ENCODE data around the gene DDX49. TPM values are rescaled to one million over a fixed set of nuclear protein-coding genes. Genes with fewer than 3 reads are reported as not detected.
A peak's percentile ranks its signal among the peaks of the same experiment; 100 is the strongest.

Gene DDX49
- total RNA-seq, 1 experiment from 2014 or later, result 51.9 TPM

DNA sequence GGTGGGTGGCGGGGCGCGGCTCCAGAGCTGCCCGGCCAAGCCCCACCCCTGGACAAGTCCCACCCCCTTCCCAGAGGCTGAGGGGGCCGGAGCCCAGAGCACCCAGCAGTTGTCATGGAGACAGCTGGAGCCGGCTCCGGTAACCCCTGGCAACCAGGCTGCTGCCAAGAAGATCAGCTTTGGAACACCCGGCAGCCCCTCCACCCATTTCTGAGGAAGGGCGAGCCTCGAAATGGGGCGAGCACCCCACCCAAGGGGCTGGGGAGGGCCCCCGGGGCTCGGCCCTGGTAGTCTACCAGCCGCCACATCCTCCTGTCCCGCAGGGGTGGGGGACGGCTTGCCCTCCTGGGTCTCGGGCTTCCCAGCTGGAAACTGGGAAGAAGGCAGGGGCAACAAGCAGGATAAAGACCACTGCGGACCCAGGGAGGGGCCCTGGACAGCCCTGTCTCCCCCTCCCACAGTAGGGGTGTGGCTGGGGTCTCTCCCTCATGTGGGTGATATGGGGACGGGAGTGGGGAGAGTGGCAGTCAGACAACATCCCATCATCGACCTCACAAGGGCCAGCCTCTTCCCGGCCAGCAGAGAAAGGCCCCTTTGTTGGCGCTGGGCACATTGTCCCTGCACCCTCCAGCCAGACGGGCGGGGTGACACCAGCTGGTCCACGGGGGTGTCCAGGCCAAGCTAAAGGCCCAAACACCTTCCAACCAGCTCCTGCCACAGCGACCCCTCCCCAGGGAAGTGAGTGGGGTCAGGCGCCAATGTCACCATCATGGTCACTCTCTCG lies 25.1 kb upstream of the DDX49 start:
- ATAC-seq, result no peak
- Histone ChIP-seq H3K27me3 (ENCODE audit: insufficient read depth, low read length) (no peaks in the 10 kb centered on the region), H3K36me3 (ENCODE audit: control insufficient read depth in 1 of 2, insufficient read depth in 2 of 2, low read length in 2 of 2) (no peaks in the 10 kb centered on the region), H3K9ac (ENCODE audit: low read length) (no peak overlapping the region), H4K20me1 (ENCODE audit: insufficient read depth) (no peaks in the 10 kb centered on the region), H3K9me3 (ENCODE audit: control insufficient read depth in 1 of 2, insufficient read depth in 1 of 2, low read depth in 1 of 2, low read length in 2 of 2) (no peaks in the 10 kb centered on the region), H3K27ac (ENCODE audit: low read depth, low read length) (no peak overlapping the region), H3K9me2 (ENCODE audit: insufficient read depth) (no peaks in the 10 kb centered on the region), H3K4me3 (replicated peaks in 1 of 2; ENCODE audit: low read depth in 1 of 2, low read length in 2 of 2) (peak overlapping the region in 1 of 2 experiments; percentile 56; a peak in 3 of 4 replicates), H2AFZ (ENCODE audit: low read depth, low read length, poor library complexity, severe bottlenecking) (no peak overlapping the region), H3K4me2 (ENCODE audit: low read length) (peak overlapping the region; percentile 74), H3K4me1 (ENCODE audit: control insufficient read depth in 1 of 2, insufficient read depth in 2 of 2, low read length in 2 of 2) (peaks cover 0 to 4% of the 10 kb centered on the region in 2 experiments; a peak in 2 of 4 replicates), H3K79me2 (ENCODE audit: insufficient read depth, low read length) (no peaks in the 10 kb centered on the region)
- intact Hi-C loops (cut with micrococcal nuclease), result loop anchor here (1.0 kb wide), 1 partner anchor 92 kb away; no protein-coding TSS in a partner anchor
- no TSS peak for BruUV-seq (replicated peaks)
- POLR2A ChIA-PET, result no interaction called here
- no peak for DNase-seq (ENCODE audit: low read depth, low spot score)
- RAD21 ChIA-PET (ENCODE audit: low non-redundant PET in 1 of 2, low total read pairs in 2 of 2, uncharacterized antibody in 2 of 2, unreplicated experiment in 2 of 2), result no interaction called here
- CTCF ChIA-PET, result interaction anchor here (1.8 kb wide), 1 partner anchor 93 kb away, joined by 10 read pairs; no protein-coding TSS in a partner anchor
- TF ChIP-seq ZFX (IDR thresholded peaks at IDR 0.05), result no peak

DNA sequence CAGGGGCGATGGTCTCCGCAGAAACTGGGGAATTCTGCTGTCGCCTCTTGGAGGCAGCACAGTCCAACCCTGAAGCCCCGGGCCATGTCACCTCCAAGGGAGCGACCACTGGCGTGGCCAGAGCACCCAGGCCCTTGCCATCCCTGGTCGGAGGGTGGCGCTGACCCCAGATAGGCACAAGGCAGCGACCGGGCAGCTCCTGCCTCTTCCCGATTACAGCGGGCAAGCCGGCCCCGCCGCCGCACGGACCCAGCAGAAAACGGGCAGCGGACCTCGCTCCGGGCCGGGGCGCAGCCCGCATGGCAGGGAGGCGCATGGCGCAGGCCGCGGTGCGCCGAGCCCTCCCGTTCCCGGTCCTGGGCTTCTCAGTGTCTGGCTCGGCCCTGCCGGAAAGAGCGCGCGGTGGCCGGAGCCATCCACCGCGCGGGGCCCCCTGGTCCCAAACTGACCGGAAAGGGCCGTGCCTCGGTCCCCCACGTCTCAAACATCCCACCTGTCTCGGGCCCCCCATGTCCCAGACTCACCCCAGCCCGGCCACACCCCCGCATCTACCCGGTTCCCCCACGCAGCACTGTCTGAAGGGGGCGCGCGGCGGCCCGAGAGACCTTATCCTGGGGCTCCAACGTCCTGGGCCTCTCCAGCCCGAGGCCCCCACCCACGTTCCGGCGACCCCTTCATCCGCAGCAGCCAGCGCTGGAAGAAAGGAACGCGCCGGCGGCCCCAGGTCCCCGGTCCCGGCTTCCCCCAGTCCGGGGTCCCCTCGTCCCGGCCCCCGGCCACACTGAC lies 24.3 kb upstream of the DDX49 start:
- Histone ChIP-seq H3K27me3 (ENCODE audit: insufficient read depth, low read length) (no peaks in the 10 kb centered on the region), H3K9ac (ENCODE audit: low read length) (peak overlapping the region; percentile 50), H3K4me3 (replicated peaks in 1 of 2; ENCODE audit: low read depth in 1 of 2, low read length in 2 of 2) (peak overlapping the region; percentile 35 to 56), H3K36me3 (ENCODE audit: control insufficient read depth in 1 of 2, insufficient read depth in 2 of 2, low read length in 2 of 2) (no peaks in the 10 kb centered on the region), H3K9me2 (ENCODE audit: insufficient read depth) (no peaks in the 10 kb centered on the region), H3K4me1 (ENCODE audit: control insufficient read depth in 1 of 2, insufficient read depth in 2 of 2, low read length in 2 of 2) (peaks cover 0 to 4% of the 10 kb centered on the region in 2 experiments; a peak in 2 of 4 replicates), H3K79me2 (ENCODE audit: insufficient read depth, low read length) (no peaks in the 10 kb centered on the region), H2AFZ (ENCODE audit: low read depth, low read length, poor library complexity, severe bottlenecking) (no peak overlapping the region), H3K4me2 (ENCODE audit: low read length) (peak overlapping the region; percentile 74), H3K27ac (ENCODE audit: low read depth, low read length) (peak overlapping the region; percentile 40; the same call in 1 of the 2 replicates), H3K9me3 (ENCODE audit: control insufficient read depth in 1 of 2, insufficient read depth in 1 of 2, low read depth in 1 of 2, low read length in 2 of 2) (no peaks in the 10 kb centered on the region), H4K20me1 (ENCODE audit: insufficient read depth) (no peaks in the 10 kb centered on the region)
- DNase-seq (ENCODE audit: low read depth, low spot score), result peak; percentile 38
- ChIA-PET CTCF (interaction anchor here (0.6 to 1.8 kb wide), 2 partner anchors 24 to 92 kb away, joined by 3 to 10 read pairs; partner anchors contain the start of genes COPE and DDX49), RAD21 (ENCODE audit: low non-redundant PET in 1 of 2, low total read pairs in 2 of 2, uncharacterized antibody in 2 of 2, unreplicated experiment in 2 of 2) (no interaction called here), POLR2A (no interaction called here)
- no TSS peak for BruUV-seq (replicated peaks)
- peak; percentile 87 for ATAC-seq
- intact Hi-C loops (cut with micrococcal nuclease), result loop anchor here (1.0 kb wide), 1 partner anchor 91 kb away; no protein-coding TSS in a partner anchor
- TF ChIP-seq, protein P1, sequence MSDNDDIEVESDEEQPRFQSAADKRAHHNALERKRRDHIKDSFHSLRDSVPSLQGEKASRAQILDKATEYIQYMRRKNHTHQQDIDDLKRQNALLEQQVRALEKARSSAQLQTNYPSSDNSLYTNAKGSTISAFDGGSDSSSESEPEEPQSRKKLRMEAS (IDR thresholded peaks at IDR 0.05), result no peak
- TF ChIP-seq ZFX (IDR thresholded peaks at IDR 0.05) (peak; percentile 40; the same call in 1 of the 2 replicates), CBX3 (IDR thresholded peaks at IDR 0.05; ENCODE audit: low read depth) (no peak), EGR1 (IDR thresholded peaks at IDR 0.05; ENCODE audit: low read depth) (peak; percentile 50; the same call in 1 of the 2 replicates), POLR2AphosphoS5 (IDR thresholded peaks at IDR 0.05; ENCODE audit: low read depth, low read length) (0 out of 2 replicates have a peak, but pooled peaks have one; percentile 33), YY1 (IDR thresholded peaks at IDR 0.05; ENCODE audit: extremely low read depth, insufficient replicate concordance, low read depth, low read length) (no peak), RAD21 (IDR thresholded peaks at IDR 0.05; ENCODE audit: low read depth) (peak; percentile 75)
- TF ChIP-seq, protein P2, sequence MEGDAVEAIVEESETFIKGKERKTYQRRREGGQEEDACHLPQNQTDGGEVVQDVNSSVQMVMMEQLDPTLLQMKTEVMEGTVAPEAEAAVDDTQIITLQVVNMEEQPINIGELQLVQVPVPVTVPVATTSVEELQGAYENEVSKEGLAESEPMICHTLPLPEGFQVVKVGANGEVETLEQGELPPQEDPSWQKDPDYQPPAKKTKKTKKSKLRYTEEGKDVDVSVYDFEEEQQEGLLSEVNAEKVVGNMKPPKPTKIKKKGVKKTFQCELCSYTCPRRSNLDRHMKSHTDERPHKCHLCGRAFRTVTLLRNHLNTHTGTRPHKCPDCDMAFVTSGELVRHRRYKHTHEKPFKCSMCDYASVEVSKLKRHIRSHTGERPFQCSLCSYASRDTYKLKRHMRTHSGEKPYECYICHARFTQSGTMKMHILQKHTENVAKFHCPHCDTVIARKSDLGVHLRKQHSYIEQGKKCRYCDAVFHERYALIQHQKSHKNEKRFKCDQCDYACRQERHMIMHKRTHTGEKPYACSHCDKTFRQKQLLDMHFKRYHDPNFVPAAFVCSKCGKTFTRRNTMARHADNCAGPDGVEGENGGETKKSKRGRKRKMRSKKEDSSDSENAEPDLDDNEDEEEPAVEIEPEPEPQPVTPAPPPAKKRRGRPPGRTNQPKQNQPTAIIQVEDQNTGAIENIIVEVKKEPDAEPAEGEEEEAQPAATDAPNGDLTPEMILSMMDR (IDR thresholded peaks at IDR 0.05 in 2 of 3, conservative IDR thresholded peaks at IDR 0.05 in 1 of 3; ENCODE audit: borderline replicate concordance in 1 of 3, insufficient read depth in 1 of 3, low read depth in 2 of 3, low read length in 2 of 3), result peak; percentile 50 to 88 (median 53)

Measured in HCT116 (cell line).